ENCODE data around the gene LMAN1L.

LMAN1L gene

DNA sequence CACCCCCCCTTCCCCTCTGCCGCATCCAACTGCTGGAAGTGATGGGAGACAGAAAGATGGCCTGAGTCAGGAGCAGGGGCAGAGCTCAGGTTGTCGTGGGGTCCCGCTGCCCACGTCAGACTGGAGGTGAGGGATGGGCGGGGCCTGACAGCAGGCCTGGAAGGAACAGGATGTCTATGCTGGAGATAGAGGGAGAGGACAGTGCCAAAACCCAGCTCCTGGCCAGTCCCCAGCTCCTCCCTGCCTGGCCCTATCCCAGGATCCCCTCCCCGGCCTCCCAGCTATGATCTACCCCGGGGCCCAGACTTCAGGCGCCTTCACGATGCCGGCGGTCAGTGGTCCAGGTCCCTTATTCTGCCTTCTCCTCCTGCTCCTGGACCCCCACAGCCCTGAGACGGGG lies at the start of gene LMAN1L:
TSS of gene LMAN1L (plus strand) at position 303 of the 400 bp plus-strand sequence. CDS start at position 323, 20 bp downstream.
- no peaks in the 10 kb centered on the region for H3K4me1 ChIP-seq (ENCODE audit: control insufficient read depth in 5 of 5, insufficient read depth in 5 of 5, low read length in 5 of 5)
- peaks cover 0 to 24% (median 12%) of the 10 kb centered on the region in 5 donors for H3K27me3 ChIP-seq (ENCODE audit: control insufficient read depth in 5 of 5, insufficient read depth in 4 of 5, low read length in 5 of 5)
- no peaks in the 10 kb centered on the region for H3K9me3 ChIP-seq (ENCODE audit: control insufficient read depth in 5 of 5, low read length in 5 of 5)
- H3K27ac ChIP-seq (ENCODE audit: low read depth, low read length): no peak within 1 kb of the TSS
- H3K9ac ChIP-seq (ENCODE audit: low read length in 5 of 5): no peak within 1 kb of the TSS
- H3K4me3 ChIP-seq (ENCODE audit: low read depth in 1 of 5, low read length in 5 of 5): no peak within 1 kb of the TSS
- no peaks in the 10 kb centered on the region for H3K36me3 ChIP-seq (ENCODE audit: control insufficient read depth in 5 of 5, insufficient read depth in 5 of 5, low read length in 5 of 5)

DNA sequence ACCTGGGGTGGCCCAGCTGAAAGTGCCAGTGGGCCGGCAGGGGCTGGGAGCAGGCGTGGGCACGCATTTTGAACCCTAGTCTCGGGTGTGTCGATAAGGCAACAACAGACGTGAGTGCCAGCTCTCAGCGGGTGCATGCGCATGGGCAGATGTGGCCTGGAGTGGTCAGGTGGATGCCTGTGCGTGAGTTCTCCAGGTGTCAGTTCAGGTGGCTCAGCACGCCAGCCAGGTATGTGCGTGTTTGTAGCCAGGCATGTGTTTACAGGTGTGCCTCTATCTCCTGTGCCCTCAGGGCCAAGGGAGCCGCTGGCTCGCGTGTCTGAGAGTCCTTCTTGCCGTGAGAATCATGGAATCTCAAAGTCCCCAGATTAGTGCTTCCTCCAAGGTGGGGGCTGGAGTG lies 49.2 kb upstream of the LMAN1L start:
- H3K27ac ChIP-seq (ENCODE audit: low read depth, low read length): no peak overlapping the region
- H3K4me3 ChIP-seq (ENCODE audit: low read depth in 1 of 5, low read length in 5 of 5): no peak overlapping the region
- no peak overlapping the region for H3K9ac ChIP-seq (ENCODE audit: low read length in 5 of 5)
- peaks cover 4 to 20% (median 13%) of the 10 kb centered on the region in 5 donors for H3K27me3 ChIP-seq (ENCODE audit: control insufficient read depth in 5 of 5, insufficient read depth in 4 of 5, low read length in 5 of 5)
- peaks cover 0 to 18% (median 4%) of the 10 kb centered on the region in 5 donors for H3K4me1 ChIP-seq (ENCODE audit: control insufficient read depth in 5 of 5, insufficient read depth in 5 of 5, low read length in 5 of 5)
- H3K36me3 ChIP-seq (ENCODE audit: control insufficient read depth in 5 of 5, insufficient read depth in 5 of 5, low read length in 5 of 5): no peaks in the 10 kb centered on the region
- no peaks in the 10 kb centered on the region for H3K9me3 ChIP-seq (ENCODE audit: control insufficient read depth in 5 of 5, low read length in 5 of 5)

DNA sequence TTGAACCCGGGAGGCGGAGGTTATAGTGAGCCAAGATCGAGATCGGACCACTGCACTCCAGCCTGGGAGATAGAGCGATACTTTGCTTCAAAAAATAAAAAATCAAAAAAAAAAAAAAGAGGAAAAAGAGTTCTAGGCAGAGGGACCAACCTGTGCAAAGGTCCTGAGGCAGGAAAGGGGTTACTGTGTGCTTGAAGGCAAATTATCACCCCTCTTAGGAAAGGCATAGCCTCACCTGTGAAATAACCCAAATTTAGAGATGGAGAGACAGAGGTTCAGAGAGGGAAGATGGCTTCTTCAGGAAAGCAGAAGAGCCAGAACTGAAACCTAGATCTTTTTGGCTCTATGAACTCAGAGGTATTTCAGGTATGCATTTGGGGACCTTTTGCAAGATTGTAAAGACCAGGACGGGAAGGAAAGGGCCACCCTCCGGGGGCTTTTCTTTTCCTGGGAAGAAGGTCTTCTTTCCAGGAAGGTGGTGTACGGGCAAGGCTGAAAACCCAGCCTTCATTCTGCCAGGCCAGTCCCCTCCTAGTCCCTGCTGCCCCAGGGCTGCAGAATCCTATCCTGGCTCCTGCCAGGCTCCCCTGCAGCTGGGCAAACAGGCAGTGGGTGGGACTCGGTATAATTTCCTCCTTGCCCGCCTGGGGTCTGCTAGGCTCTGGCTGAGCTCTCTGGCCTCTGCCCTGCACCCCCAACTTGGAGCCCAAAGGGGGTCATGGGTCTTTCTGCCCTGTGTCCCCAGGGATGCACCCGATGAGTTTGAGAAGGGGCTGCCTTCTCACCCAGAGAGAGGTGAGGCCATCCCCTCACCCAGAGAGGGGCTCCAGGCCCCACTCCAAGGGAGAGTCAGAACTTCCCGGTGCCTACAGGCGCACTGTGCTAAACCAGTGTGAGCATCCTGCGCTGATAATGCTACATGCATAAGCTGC lies 45.2 kb upstream of the LMAN1L start:
- H3K27me3 ChIP-seq (ENCODE audit: control insufficient read depth in 5 of 5, insufficient read depth in 4 of 5, low read length in 5 of 5): peaks cover 4 to 22% (median 9%) of the 10 kb centered on the region in 5 donors
- no peak overlapping the region for H3K27ac ChIP-seq (ENCODE audit: low read depth, low read length)
- peaks cover 0 to 16% (median 8%) of the 10 kb centered on the region in 5 donors for H3K4me1 ChIP-seq (ENCODE audit: control insufficient read depth in 5 of 5, insufficient read depth in 5 of 5, low read length in 5 of 5)
- no peak overlapping the region for H3K9ac ChIP-seq (ENCODE audit: low read length in 5 of 5)
- no peaks in the 10 kb centered on the region for H3K9me3 ChIP-seq (ENCODE audit: control insufficient read depth in 5 of 5, low read length in 5 of 5)
- H3K36me3 ChIP-seq (ENCODE audit: control insufficient read depth in 5 of 5, insufficient read depth in 5 of 5, low read length in 5 of 5): no peaks in the 10 kb centered on the region
- H3K4me3 ChIP-seq (ENCODE audit: low read depth in 1 of 5, low read length in 5 of 5): no peak overlapping the region

DNA sequence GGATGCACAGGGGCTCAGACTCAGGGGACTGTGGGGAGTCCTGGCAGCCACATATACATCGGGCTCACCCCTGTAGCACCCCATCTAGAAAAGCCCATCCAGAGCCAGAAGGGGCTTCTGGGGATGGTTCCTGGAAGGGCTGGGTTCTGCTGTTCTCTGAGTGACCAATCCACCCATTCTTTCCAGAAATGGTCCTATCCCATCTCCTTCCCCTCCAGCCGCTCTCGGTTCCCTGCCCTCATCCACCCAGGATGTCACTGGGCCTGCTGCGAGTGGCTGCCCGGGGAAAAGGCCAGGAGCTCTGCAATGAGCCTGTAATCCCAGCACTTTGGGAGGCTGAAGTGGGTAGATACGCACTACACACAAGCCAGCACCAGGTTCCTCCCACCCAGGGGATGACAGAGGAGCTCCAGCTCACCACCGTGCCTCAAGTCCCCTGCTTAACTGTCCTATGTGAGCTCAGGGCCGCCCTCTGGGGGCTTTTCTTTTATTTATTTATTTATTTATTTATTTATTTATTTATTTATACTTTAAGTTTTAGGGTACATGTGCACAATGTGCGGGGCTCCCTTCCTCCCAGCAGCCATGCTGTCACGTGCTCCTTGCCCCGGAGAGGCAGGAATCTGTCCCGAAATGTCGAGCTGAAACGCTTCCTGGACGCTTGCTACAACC lies 44.4 kb upstream of the LMAN1L start:
- Histone ChIP-seq H3K9me3 (ENCODE audit: control insufficient read depth in 5 of 5, low read length in 5 of 5) (no peaks in the 10 kb centered on the region), H3K27me3 (ENCODE audit: control insufficient read depth in 5 of 5, insufficient read depth in 4 of 5, low read length in 5 of 5) (peaks cover 4 to 20% (median 8%) of the 10 kb centered on the region in 5 donors), H3K9ac (ENCODE audit: low read length in 5 of 5) (no peak overlapping the region), H3K4me1 (ENCODE audit: control insufficient read depth in 5 of 5, insufficient read depth in 5 of 5, low read length in 5 of 5) (peaks cover 0 to 12% (median 7%) of the 10 kb centered on the region in 5 donors), H3K4me3 (ENCODE audit: low read depth in 1 of 5, low read length in 5 of 5) (no peak overlapping the region), H3K36me3 (ENCODE audit: control insufficient read depth in 5 of 5, insufficient read depth in 5 of 5, low read length in 5 of 5) (no peaks in the 10 kb centered on the region), H3K27ac (ENCODE audit: low read depth, low read length) (no peak overlapping the region)

GRCh38 chr15:74768771-74769342 lies 43.8 kb upstream of the LMAN1L start:
- H3K9me3 ChIP-seq (ENCODE audit: control insufficient read depth in 5 of 5, low read length in 5 of 5): no peaks in the 10 kb centered on the region
- H3K36me3 ChIP-seq (ENCODE audit: control insufficient read depth in 5 of 5, insufficient read depth in 5 of 5, low read length in 5 of 5): no peaks in the 10 kb centered on the region
- H3K9ac ChIP-seq (ENCODE audit: low read length in 5 of 5): no peak overlapping the region
- H3K27ac ChIP-seq (ENCODE audit: low read depth, low read length): no peak overlapping the region
- H3K4me1 ChIP-seq (ENCODE audit: control insufficient read depth in 5 of 5, insufficient read depth in 5 of 5, low read length in 5 of 5): peaks cover 0 to 12% (median 5%) of the 10 kb centered on the region in 5 donors
- peaks cover 0 to 18% (median 4%) of the 10 kb centered on the region in 5 donors for H3K27me3 ChIP-seq (ENCODE audit: control insufficient read depth in 5 of 5, insufficient read depth in 4 of 5, low read length in 5 of 5)
- H3K4me3 ChIP-seq (ENCODE audit: low read depth in 1 of 5, low read length in 5 of 5): no peak overlapping the region

DNA sequence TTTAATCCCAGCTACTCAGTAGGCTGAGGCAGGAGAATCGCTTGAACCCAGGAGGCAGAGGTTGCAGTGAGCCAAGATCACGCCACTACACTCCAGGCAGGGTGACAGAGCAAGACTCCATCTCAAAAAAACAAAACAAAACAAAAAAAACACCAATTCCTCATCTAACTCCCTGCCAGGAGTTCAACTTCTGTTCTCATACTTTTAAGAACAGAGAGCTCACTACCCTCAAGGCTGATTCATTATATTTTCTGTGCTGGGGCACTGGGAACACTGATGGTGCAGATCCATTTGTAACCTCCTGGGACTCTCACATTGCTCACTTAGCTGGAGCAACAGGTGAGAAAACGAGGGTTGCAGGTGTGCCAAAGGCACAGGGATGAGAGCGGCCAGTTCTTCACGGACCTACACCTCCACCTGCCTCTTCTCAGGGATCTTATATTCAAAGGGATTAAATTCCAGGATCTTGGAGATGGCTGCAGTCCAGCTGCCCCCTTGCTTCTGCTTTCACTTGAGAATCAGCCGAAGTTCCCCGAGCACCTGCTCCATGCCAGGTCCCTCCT lies 43.1 kb upstream of the LMAN1L start:
- Histone ChIP-seq H3K27ac (ENCODE audit: low read depth, low read length) (no peak overlapping the region), H3K4me1 (ENCODE audit: control insufficient read depth in 5 of 5, insufficient read depth in 5 of 5, low read length in 5 of 5) (peaks cover 0 to 12% (median 5%) of the 10 kb centered on the region in 5 donors), H3K27me3 (ENCODE audit: control insufficient read depth in 5 of 5, insufficient read depth in 4 of 5, low read length in 5 of 5) (peaks cover 0 to 18% (median 4%) of the 10 kb centered on the region in 5 donors), H3K9ac (ENCODE audit: low read length in 5 of 5) (no peak overlapping the region), H3K9me3 (ENCODE audit: control insufficient read depth in 5 of 5, low read length in 5 of 5) (no peaks in the 10 kb centered on the region), H3K4me3 (ENCODE audit: low read depth in 1 of 5, low read length in 5 of 5) (no peak overlapping the region), H3K36me3 (ENCODE audit: control insufficient read depth in 5 of 5, insufficient read depth in 5 of 5, low read length in 5 of 5) (no peaks in the 10 kb centered on the region)

DNA sequence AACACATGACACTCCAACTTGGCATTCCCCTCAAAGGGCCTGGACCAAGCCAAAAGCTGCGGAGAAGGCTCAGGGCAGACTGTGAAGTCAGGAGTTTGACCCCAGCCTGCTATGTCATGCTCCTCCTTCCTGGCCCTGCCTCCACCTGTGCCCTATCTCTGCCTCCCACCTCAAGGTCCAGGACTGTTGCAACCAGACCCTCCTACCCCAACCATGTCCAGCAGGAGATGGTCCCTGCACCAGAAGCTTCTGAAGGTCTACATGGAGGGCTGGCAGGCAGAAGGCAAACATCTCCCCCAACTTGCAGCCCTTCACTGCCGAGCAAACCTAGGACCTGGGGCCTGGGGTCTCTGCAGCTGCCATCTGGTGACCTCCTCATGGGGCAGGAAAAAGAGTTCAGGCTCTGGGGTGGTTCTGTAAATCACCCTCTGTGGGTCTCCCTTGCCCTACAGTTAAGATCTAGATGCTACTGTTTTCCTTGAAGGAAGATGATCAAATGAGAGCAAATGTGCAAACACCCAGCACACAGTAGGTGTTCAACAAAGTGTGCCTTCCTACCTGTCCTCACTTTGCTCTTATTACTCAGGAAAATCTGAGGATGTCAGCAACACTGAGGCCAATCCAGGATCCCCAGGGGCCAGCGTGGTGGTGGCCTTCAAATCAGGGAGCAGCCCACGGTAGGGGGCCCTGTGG lies 42.3 kb upstream of the LMAN1L start:
- Histone ChIP-seq H3K27me3 (ENCODE audit: control insufficient read depth in 5 of 5, insufficient read depth in 4 of 5, low read length in 5 of 5) (peaks cover 0 to 18% (median 4%) of the 10 kb centered on the region in 5 donors), H3K4me3 (ENCODE audit: low read depth in 1 of 5, low read length in 5 of 5) (no peak overlapping the region), H3K4me1 (ENCODE audit: control insufficient read depth in 5 of 5, insufficient read depth in 5 of 5, low read length in 5 of 5) (peaks cover 0 to 14% (median 7%) of the 10 kb centered on the region in 5 donors), H3K9me3 (ENCODE audit: control insufficient read depth in 5 of 5, low read length in 5 of 5) (no peaks in the 10 kb centered on the region), H3K27ac (ENCODE audit: low read depth, low read length) (no peak overlapping the region), H3K9ac (ENCODE audit: low read length in 5 of 5) (no peak overlapping the region), H3K36me3 (ENCODE audit: control insufficient read depth in 5 of 5, insufficient read depth in 5 of 5, low read length in 5 of 5) (no peaks in the 10 kb centered on the region)

- Histone ChIP-seq H3K4me1 (ENCODE audit: control insufficient read depth in 5 of 5, insufficient read depth in 5 of 5, low read length in 5 of 5) (peaks cover 0 to 44% (median 32%) of the 10 kb centered on the region in 5 donors), H3K36me3 (ENCODE audit: control insufficient read depth in 5 of 5, insufficient read depth in 5 of 5, low read length in 5 of 5) (no peaks in the 10 kb centered on the region), H3K9ac (ENCODE audit: low read length in 5 of 5) (no peak overlapping the region), H3K4me3 (ENCODE audit: low read depth in 1 of 5, low read length in 5 of 5) (no peak overlapping the region), H3K27me3 (ENCODE audit: control insufficient read depth in 5 of 5, insufficient read depth in 4 of 5, low read length in 5 of 5) (peaks cover 0 to 7% (median 0%) of the 10 kb centered on the region in 5 donors), H3K9me3 (ENCODE audit: control insufficient read depth in 5 of 5, low read length in 5 of 5) (no peaks in the 10 kb centered on the region), H3K27ac (ENCODE audit: low read depth, low read length) (no peak overlapping the region)
These were observed 39.3 kb upstream of the LMAN1L start for GRCh38 chr15:74773329-74773728.

DNA sequence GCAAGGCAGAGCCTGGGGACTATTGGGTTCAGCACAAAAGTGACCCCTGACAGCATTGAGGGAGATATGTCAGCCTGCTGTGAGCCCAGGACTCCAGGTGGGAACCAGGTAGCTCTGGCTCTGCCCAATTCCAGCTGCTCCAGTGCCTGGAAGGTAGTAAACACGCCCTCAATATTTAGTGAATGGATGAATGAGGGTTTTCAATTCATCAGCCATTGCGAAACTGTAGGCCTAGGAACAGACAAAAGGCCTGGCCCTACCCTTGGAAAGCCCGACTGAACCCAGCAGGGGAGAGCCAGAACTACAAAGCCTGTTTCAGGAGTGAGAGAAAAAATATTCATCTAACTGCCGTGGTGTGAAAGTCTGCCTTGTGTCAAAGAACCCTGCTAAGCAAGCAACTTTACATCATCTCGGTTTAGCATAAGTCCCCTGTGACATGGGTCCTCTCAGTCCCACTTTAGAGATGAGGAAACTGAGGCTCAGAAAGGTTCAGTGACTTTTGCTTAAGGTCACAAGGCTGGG lies 38.8 kb upstream of the LMAN1L start:
- Histone ChIP-seq H3K27me3 (ENCODE audit: control insufficient read depth in 5 of 5, insufficient read depth in 4 of 5, low read length in 5 of 5) (peaks cover 0 to 7% (median 0%) of the 10 kb centered on the region in 5 donors), H3K9me3 (ENCODE audit: control insufficient read depth in 5 of 5, low read length in 5 of 5) (no peaks in the 10 kb centered on the region), H3K27ac (ENCODE audit: low read depth, low read length) (no peak overlapping the region), H3K4me3 (ENCODE audit: low read depth in 1 of 5, low read length in 5 of 5) (no peak overlapping the region), H3K9ac (ENCODE audit: low read length in 5 of 5) (no peak overlapping the region), H3K36me3 (ENCODE audit: control insufficient read depth in 5 of 5, insufficient read depth in 5 of 5, low read length in 5 of 5) (no peaks in the 10 kb centered on the region), H3K4me1 (ENCODE audit: control insufficient read depth in 5 of 5, insufficient read depth in 5 of 5, low read length in 5 of 5) (peaks cover 0 to 45% (median 29%) of the 10 kb centered on the region in 5 donors)

Measured in subcutaneous abdominal adipose tissue (tissue), 5 donors.